GM12878 (cell line): ENCODE results near the gene FALEC. TPM values are rescaled to one million over a fixed set of nuclear protein-coding genes. Genes with fewer than 3 reads are reported as not detected.

Experiments used
- BHLHE40 ChIP-seq, 2 experiments: fragments of 450-650 bp in 1 of 2; IDR thresholded peaks; 2 replicates each; pipeline ENCODE4 v1.6.1; 2011 to 2017; ENCODE audit warnings: low read depth in 2 of 2, borderline replicate concordance in 1 of 2, improper control_type of control experiment in 1 of 2, low read length in 1 of 2, mild to moderate bottlenecking in 1 of 2
- EGR1 ChIP-seq, 2 experiments: IDR thresholded peaks; 1 replicate in 1 of 2; 2 replicates in 1 of 2; pipeline ENCODE4 v1.6.1; 2011 to 2012; ENCODE audit warnings: low read depth in 2 of 2, low read length in 2 of 2, borderline replicate concordance in 1 of 2, mild to moderate bottlenecking in 1 of 2, moderate library complexity in 1 of 2
- HDAC2 ChIP-seq: fragments of 200-600 bp; sonication (generic); IDR thresholded peaks from 2 replicates; pipeline ENCODE4 v1.6.1; 2017
- LARP7 ChIP-seq: fragments of 450-650 bp; IDR thresholded peaks from 2 replicates; pipeline ENCODE4 v1.6.1; 2017; ENCODE audit warnings: mild to moderate bottlenecking
- MTA3 ChIP-seq: IDR thresholded peaks from 2 replicates; pipeline ENCODE4 v1.6.1; 2012; ENCODE audit warnings: low read length, inconsistent platforms, borderline replicate concordance
- POLR2A ChIP-seq: IDR thresholded peaks from 2 replicates; pipeline ENCODE4 v1.6.1; 2011; ENCODE audit warnings: low read depth, mild to moderate bottlenecking, low read length
- ZBTB33 ChIP-seq: fragments of 450-650 bp; IDR thresholded peaks from 2 replicates; pipeline ENCODE4 v1.6.1; 2017; ENCODE audit warnings: mild to moderate bottlenecking
- ZBTB40 ChIP-seq: fragments of 450-650 bp; IDR thresholded peaks from 2 replicates; pipeline ENCODE4 v1.6.1; 2016; ENCODE audit warnings: mild to moderate bottlenecking, moderate library complexity, borderline replicate concordance
- ZZZ3 ChIP-seq: IDR thresholded peaks from 2 replicates; pipeline ENCODE4 v1.6.1; 2011; ENCODE audit warnings: low read depth; ENCODE audit not compliant: control insufficient read depth, insufficient read length
- polyA plus RNA-seq, 11 experiments: library from polyadenylated mRNA; depleted of rRNA in 4 of 11; unstranded in 6 of 11; stranded (reverse) in 5 of 11; fragments of >200 nt; fragmentation: Nextera tagmentation in 4 of 11; fragmentation: Illumina TruSeq in 1 of 11; extraction: Ambion mirVana in 4 of 11; extraction: Trizol in 1 of 11; gene quantifications; 1 replicate in 1 of 11; 2 replicates in 10 of 11; pipeline versions ENCODE4 v1.2.1 to v1.2.3, GENCODE V29; 2011 to 2016; ENCODE audit warnings: inconsistent platforms in 2 of 11, missing spikeins in 2 of 11, low read depth in 1 of 11
- total RNA-seq, 4 experiments: library from RNA; depleted of rRNA in 3 of 4; stranded (reverse); fragments of >200 nt in 3 of 4; fragmentation: Illumina TruSeq in 1 of 4; extraction: Trizol in 1 of 4; gene quantifications; 2 replicates each; pipeline versions ENCODE4 v1.2.1 to v1.2.3, GENCODE V29; 2013 to 2021

The FALEC gene
- total and polyA plus RNA-seq, 10 of the 15 experiments (the other 5 are each of a cell fraction or from before 2014, with no cell fraction given) = 0.21 to 0.71 (median 0.32) TPM; not detected in 3

- TF ChIP-seq ZBTB40 (no peak), MTA3 (no peak), BHLHE40 (IDR thresholded peaks at IDR 0.05; ENCODE audit: borderline replicate concordance in 1 of 2, low read depth in 2 of 2, low read length in 1 of 2) (peak in 1 of 2 experiments; percentile 14; a peak in 1 of 4 replicates), EGR1 (IDR thresholded peaks at IDR 0.05; ENCODE audit: borderline replicate concordance in 1 of 2, low read depth in 2 of 2, low read length in 2 of 2) (no peak), POLR2A (peak; percentile 24; the same call in 1 of the 2 replicates), LARP7 (0 out of 2 replicates have a peak, but pooled peaks have one; percentile 48), ZBTB33 (no peak), ZZZ3 (no peak), HDAC2 (no peak)
Observed at GRCh38 chr1:150548632-150549495, 33.3 kb downstream of the FALEC start, which contains the start of gene ADAMTSL4 (continued).
